HL-60/S4 (cell line): ENCODE results near the gene GLDN.
"Not testable (repeated sequence)": the region's sequence is repeated elsewhere in the genome, so short reads cannot be mapped to it uniquely, and the experiment has no call there.

Experiments
- in situ Hi-C: fragments of 300-500 bp; cut with MboI; formaldehyde crosslinking; loops from 2 replicates; pipeline ENCODE4 v1.14.3; 2022; ENCODE audit warnings: low sequenced_read_pairs

GLDN gene

DNA sequence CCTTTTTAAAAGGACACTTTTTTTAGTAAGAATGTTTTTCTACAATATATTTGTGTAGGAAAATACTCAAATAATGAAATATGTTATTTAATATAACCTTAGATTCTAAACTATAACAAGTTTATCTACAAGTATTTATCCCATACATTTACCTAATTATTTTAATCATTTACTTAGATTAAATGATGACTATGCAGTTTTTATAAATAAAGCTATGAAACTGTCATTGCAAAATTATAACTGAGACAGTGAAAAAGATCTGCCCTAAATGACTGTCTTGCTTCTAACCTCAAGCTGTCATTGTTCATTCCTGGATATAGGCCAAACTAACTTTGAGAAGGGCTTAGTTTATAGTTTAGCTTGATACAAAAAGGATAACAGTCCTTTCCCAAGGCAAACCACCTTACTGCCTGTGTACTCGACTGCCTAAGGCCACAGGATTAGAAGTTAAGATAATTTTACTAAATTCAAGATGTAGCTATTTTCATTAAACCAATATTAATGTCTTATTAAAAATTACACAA lies 84.1 kb downstream of the GLDN start:
- in situ Hi-C loops, result no loop called here

DNA sequence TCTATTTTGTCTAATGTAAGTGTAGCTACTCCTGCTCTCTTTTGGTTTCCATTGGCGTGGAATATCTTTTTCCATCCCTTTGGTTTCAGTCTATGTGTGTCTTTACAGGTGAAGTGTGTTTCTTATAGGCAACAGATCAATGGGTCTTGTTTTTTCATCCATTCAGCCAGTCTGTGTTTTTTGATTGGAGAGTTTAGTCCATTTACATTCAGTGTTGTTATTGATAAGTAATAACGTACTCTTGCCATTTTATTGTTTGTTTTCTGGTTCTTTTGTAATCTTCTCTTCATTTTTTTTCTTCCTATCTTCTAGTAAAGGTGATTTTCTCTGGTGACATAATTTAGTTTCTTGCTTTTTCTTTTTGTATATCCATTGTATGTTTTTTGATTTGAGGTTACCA lies 97.1 kb downstream of the GLDN start:
- in situ Hi-C loops, result no loop called here

DNA sequence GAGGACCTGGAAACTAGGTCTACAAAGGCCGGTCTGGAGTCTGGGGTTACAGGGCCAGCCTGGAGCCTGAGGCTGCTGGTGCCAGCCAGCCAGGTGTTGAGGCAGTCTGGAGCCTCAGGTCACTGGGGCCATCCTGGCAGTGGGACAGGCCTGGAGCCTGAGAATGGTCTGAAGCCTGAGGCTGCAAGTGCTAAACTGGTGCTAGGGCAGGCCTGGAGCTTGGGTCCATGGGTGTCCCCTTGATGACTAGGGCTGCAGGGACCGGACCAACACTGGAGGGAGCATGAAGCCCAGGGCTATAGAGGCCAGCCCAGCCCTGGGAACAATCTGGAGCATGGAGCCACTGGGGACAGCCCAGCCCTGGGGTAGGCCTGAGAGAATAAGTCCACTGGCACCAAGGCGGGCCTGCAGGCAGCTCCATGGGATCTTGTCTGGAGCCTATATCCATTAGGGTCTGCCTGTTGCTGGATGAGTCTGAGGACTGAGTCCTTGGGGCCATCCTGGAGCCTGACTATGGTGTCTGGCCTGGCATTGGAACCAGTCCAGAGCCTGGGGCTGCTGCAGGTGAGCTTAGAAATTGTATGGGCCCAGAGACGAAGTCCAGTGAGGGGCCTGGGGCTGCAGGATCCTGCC lies 101.9 kb downstream of the GLDN start:
- in situ Hi-C loops, result no loop called here

DNA sequence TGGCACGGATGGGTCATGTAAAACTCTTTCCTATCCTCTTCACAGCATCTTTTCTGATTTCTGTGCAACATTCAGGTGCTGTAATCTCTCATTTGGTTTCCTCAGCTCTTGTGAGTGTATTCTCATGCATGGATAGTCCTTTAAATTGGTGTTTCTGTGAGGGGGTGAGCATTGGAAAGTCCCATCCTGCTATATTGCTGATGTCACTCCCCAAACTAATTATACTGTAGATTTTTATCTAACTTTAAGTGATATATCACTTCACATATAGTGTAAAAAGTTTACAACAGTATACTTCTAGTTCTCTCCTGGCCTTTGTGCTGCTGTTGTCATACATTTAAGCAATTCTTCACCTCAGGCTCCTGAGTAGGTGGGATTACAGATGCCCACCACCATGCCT lies 102.7 kb downstream of the GLDN start:
- in situ Hi-C loops, result no loop called here

DNA sequence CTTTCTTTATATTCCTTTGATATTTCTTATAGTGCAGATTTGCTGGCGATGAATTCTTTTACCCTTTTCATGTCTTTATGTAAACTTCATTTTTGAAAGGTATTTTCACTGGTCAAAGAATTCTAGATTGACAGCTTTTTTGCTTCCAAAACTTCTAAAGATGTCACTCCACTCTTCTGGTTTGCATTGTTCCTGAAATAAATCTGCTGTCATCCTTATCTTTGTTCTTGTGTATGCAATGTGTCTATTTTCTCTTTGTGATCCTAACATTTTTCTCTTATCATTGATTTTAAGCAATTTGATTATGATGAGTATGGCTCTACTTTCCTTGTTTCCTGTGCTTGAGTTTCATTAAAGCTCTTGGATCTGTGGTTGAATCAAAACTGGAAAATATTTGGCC lies 103.4 kb downstream of the GLDN start:
- in situ Hi-C loops, result no loop called here

DNA sequence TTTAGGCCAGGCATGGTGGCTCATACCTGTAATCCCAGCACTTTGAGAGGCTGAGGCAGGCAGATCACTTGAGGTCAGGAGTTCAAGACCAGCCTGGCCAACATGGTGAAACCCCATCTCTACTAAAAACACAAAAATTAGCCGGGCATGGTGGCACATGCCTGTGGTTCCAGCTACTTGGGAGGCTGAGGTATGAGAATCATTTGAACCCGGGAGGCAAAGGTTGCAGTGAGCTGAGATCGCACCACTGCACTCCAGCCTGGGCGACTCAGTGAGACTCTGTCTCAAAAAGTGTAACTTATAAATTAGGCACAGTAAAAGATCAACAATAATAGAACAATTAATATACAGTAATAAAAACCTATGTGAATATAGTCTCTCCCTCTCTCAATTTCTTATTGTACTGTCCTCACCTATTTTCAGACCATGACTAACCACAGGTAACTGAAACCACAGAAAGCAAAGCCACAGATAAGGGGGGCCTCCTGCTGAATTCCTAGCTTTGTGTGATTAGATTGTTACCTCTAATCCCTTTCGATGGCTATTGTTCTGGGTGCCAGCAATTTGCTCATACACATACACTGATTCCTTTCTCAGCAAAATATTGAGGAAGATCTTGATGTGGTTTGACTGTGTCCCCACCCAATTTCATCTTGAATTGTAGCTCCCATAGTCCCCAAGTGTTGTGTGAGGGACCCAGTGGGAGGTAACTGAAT lies 104.7 kb downstream of the GLDN start:
- in situ Hi-C loops, result not testable (repeated sequence)

DNA sequence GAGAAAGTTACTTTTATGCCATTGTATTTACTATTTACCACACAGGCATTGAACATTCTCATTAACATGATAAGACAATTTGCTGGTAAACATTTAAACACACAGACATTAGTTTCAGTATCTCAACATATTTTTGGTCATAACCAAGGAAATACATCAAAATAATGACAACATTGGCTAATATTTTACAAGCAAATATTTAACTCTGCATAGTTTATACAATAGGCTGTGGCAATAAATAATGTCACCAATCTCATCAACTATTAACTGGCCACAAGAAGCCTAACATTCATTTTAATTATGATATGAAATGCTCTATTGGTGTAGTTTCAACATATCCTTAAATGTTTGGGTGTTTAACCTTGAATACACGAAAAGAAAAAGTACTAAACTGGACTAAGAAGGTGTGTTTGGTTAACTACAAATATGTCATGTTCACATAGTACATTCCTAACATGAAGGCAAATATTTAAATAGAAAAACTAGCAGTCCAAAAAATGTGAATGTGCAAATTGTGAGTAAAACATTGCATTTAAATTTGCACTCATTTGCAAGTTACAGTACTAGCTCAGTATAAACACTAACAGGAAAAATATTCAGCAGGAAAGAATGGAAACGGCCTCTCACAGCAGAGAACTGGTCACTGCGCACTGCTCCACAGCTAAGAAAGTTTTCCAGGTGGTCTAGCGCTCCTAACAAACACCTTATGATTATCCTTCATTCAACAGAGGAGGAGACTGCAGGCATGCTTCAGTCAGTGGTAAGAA lies 106.6 kb downstream of the GLDN start:
- in situ Hi-C loops, result no loop called here

DNA sequence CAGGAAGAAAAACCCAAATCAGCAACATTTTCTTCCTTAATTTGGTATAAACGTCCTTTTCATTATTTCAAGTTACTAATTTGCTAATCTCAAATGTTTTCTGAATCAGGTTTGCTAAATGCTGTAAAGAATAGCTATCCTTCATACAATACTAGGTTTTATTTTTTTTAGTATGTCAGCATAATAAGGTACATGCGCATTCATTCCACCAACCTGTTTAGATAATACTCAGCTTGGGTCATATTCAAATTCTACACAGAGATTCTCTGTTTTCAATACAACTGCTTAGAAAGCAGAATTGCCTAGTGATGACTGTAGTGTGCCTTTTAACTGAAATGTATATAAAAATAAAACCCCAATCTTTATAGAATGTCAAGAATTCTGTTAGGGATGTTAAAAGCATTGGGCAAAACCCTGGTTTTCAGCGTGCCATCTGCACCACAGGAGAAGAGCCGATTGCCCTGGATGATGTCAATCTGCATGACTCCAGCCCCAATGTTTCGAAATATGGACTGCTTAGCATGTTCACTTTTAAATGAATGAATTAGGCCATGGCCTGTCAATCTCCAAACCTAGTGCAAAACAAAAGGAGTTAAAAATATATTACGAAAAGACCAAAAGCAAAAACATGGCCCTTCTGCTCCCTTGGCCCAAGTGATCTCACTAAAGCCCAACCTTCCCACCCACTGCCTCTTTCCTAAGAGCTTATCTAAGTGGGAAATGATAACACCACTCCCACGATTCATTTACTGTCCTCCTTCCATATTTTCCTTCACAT lies 107.4 kb downstream of the GLDN start:
- in situ Hi-C loops, result no loop called here

DNA sequence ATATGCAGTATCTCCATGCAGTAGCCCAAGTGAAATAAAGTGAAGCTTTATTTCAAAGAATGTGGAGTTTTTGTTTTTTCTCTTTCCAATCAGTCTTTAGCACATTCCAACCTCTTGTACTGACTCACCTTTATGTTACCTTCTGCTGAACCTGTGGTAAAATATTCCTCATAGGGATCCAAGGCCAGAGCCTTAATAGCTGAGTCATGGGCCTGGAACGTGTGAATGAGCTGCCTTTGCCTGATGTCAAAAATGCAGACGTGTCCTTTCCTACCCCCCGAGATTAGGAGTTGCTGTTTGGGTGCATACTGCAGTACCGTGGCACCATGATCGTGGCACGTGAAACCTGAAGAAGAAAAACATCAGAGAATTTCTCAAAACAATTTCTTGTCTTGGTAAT lies 108.5 kb downstream of the GLDN start:
- in situ Hi-C loops, result no loop called here
